ENCODE data around the gene FSTL4. TPM values are rescaled to one million over a fixed set of nuclear protein-coding genes. Genes with fewer than 3 reads are reported as not detected.

Gene FSTL4
- polyA plus RNA-seq, 1 of the 3 experiments (the other 2 are of a cell fraction), result not detected

DNA sequence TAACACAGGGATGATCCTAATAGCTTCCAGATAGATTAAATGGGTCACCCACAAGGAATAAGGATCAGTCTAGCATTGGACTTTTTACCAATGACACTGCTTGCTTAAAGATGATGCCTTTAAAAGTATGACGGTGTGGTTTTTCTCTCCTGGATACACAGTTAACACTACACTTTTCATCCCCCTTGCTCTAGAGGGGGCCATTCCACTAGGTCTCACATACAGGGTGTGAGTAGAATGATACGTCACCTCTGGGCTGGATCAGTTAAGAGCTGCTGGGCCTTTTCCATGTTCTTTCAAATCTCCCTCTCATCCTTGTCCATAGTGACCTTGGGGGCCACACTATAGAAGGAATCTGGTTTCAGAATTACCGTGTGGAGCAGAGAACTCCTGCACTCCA is 140.6 kb downstream of the FSTL4 start (continued):
- no peak for TF ChIP-seq MXI1 (IDR thresholded peaks at IDR 0.05; ENCODE audit: low read depth, low read length)
- TF ChIP-seq YY1 (IDR thresholded peaks at IDR 0.05; ENCODE audit: low read depth), result no peak
- TF ChIP-seq, protein P1, sequence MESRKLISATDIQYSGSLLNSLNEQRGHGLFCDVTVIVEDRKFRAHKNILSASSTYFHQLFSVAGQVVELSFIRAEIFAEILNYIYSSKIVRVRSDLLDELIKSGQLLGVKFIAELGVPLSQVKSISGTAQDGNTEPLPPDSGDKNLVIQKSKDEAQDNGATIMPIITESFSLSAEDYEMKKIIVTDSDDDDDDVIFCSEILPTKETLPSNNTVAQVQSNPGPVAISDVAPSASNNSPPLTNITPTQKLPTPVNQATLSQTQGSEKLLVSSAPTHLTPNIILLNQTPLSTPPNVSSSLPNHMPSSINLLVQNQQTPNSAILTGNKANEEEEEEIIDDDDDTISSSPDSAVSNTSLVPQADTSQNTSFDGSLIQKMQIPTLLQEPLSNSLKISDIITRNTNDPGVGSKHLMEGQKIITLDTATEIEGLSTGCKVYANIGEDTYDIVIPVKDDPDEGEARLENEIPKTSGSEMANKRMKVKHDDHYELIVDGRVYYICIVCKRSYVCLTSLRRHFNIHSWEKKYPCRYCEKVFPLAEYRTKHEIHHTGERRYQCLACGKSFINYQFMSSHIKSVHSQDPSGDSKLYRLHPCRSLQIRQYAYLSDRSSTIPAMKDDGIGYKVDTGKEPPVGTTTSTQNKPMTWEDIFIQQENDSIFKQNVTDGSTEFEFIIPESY (IDR thresholded peaks at IDR 0.05; ENCODE audit: borderline replicate concordance, low read depth), result no peak
- TF ChIP-seq IRF3 (IDR thresholded peaks at IDR 0.05; ENCODE audit: low read depth, low read length), result no peak

GRCh38 chr5:133470841-133471240 is 141.5 kb downstream of the FSTL4 start:
- H3K4me3 ChIP-seq (ENCODE audit: low read depth in 2 of 2, low read length in 1 of 2), result no peak overlapping the region
- no peak overlapping the region for H3K27ac ChIP-seq (ENCODE audit: low read depth in 2 of 2, low read length in 1 of 2)
- no peak overlapping the region for H3K4me2 ChIP-seq
- no peak overlapping the region for H3K9ac ChIP-seq
- TF ChIP-seq, protein P2, sequence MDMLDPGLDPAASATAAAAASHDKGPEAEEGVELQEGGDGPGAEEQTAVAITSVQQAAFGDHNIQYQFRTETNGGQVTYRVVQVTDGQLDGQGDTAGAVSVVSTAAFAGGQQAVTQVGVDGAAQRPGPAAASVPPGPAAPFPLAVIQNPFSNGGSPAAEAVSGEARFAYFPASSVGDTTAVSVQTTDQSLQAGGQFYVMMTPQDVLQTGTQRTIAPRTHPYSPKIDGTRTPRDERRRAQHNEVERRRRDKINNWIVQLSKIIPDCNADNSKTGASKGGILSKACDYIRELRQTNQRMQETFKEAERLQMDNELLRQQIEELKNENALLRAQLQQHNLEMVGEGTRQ (IDR thresholded peaks at IDR 0.05; ENCODE audit: borderline replicate concordance, low read depth, low read length), result no peak
- no peaks in the 10 kb centered on the region for H4K20me1 ChIP-seq (ENCODE audit: insufficient read depth)
- H3K36me3 ChIP-seq (replicated peaks in 1 of 2; ENCODE audit: control insufficient read depth in 1 of 2, insufficient read depth in 2 of 2, low read length in 1 of 2), result no peaks in the 10 kb centered on the region
- ChIA-PET CTCF (interaction anchor here (0.6 to 1.5 kb wide), 2 partner anchors 9 to 47 kb away, joined by 3 to 5 read pairs; no protein-coding TSS in a partner anchor), POLR2A (no interaction called here)
- no peak for DNase-seq
- H3K27me3 ChIP-seq (ENCODE audit: insufficient read depth), result peaks cover 5% of the 10 kb centered on the region; the same call in 1 of the 2 replicates
- H2AFZ ChIP-seq (ENCODE audit: low read depth), result no peak overlapping the region
- H3K9me3 ChIP-seq, result no peaks in the 10 kb centered on the region
- H3F3A ChIP-seq (replicated peaks; ENCODE audit: insufficient read depth), result no peaks in the 10 kb centered on the region
- H3K9me2 ChIP-seq, result no peaks in the 10 kb centered on the region
- H3K79me2 ChIP-seq (ENCODE audit: insufficient read depth), result no peaks in the 10 kb centered on the region
- 90% methylated on average over 3 of the region's 3 CpGs for WGBS (ENCODE audit: low lambda C conversion rate)
- H3K4me1 ChIP-seq (ENCODE audit: control insufficient read depth in 1 of 2, insufficient read depth in 2 of 2, low read depth in 1 of 2, low read length in 1 of 2), result peaks cover 0 to 11% of the 10 kb centered on the region in 2 experiments; a peak in 1 of 4 replicates

DNA sequence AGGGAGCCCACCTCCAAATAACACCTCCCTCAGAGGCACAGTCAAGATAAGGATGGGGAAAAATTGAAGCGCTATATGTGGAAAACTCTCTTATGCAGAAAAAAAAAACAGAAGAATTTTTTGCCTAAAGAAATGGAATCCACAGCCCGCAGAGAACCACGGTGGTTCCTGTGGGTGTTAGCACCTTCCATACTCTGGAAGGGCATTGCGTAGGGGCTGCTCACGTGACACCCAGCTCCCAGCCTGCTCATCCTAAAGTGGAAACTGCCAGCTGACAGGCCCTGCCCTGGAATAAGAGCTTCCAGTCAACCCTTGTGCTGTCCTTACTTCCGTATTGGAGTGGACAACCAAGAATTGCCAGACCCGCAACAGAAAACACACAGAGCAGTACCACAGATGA is 142.5 kb downstream of the FSTL4 start:
- CTCF ChIA-PET, result interaction anchor here (1.1 to 1.5 kb wide), 3 partner anchors 10 to 48 kb away, joined by 3 to 5 read pairs (median 4); no protein-coding TSS in a partner anchor
- H3K4me2 ChIP-seq, result no peak overlapping the region
- 72% methylated on average over 7 of the region's 7 CpGs for WGBS (ENCODE audit: low lambda C conversion rate)
- H3K9me2 ChIP-seq, result no peaks in the 10 kb centered on the region
- H3K79me2 ChIP-seq (ENCODE audit: insufficient read depth), result no peaks in the 10 kb centered on the region
- H3K36me3 ChIP-seq (replicated peaks in 1 of 2; ENCODE audit: control insufficient read depth in 1 of 2, insufficient read depth in 2 of 2, low read length in 1 of 2), result no peaks in the 10 kb centered on the region
- H2AFZ ChIP-seq (ENCODE audit: low read depth), result no peak overlapping the region
- DNase-seq, result no peak
- H3K9ac ChIP-seq, result no peak overlapping the region
- no peaks in the 10 kb centered on the region; the same call in 1 of the 2 replicates for H3K27me3 ChIP-seq (ENCODE audit: insufficient read depth)
- no peaks in the 10 kb centered on the region for H3F3A ChIP-seq (replicated peaks; ENCODE audit: insufficient read depth)
- TF ChIP-seq GABPA (IDR thresholded peaks at IDR 0.05; ENCODE audit: low read depth), result no peak
- no peak for TF ChIP-seq RFX5 (IDR thresholded peaks at IDR 0.05; ENCODE audit: low read length)
- no peak for TF ChIP-seq MAX (IDR thresholded peaks at IDR 0.05; ENCODE audit: low read depth)
- no peak for TF ChIP-seq MEF2A (IDR thresholded peaks at IDR 0.05; ENCODE audit: borderline replicate concordance, low read depth)
- TF ChIP-seq FOSL2 (IDR thresholded peaks at IDR 0.05; ENCODE audit: borderline replicate concordance, low read depth), result no peak
- TF ChIP-seq RAD21 (IDR thresholded peaks at IDR 0.05; ENCODE audit: low read length), result no peak
- no peak for TF ChIP-seq YY1 (IDR thresholded peaks at IDR 0.05; ENCODE audit: low read depth)
- no peak for TF ChIP-seq RCOR1 (IDR thresholded peaks at IDR 0.05; ENCODE audit: low read length)
- peaks cover 0 to 11% of the 10 kb centered on the region in 2 experiments; a peak in 1 of 4 replicates for H3K4me1 ChIP-seq (ENCODE audit: control insufficient read depth in 1 of 2, insufficient read depth in 2 of 2, low read depth in 1 of 2, low read length in 1 of 2)
- no peak overlapping the region for H3K27ac ChIP-seq (ENCODE audit: low read depth in 2 of 2, low read length in 1 of 2)
- H4K20me1 ChIP-seq (ENCODE audit: insufficient read depth), result no peaks in the 10 kb centered on the region
- H3K9me3 ChIP-seq, result no peaks in the 10 kb centered on the region
- POLR2A ChIA-PET, result no interaction called here
- no peak overlapping the region for H3K4me3 ChIP-seq (ENCODE audit: low read depth in 2 of 2, low read length in 1 of 2)

All from SK-N-SH (cell line).